Tibial nerve (tissue), 3 donors: ENCODE measurements around the gene RIPK1.

Experiments used
- POLR2A ChIP-seq, 2 donors: fragments of 450-650 bp; IDR thresholded peaks; one replicate each; pipeline ENCODE4 v1.6.1; 2017; ENCODE audit warnings: antibody characterized with exemption in 2 of 2, mild to moderate bottlenecking in 2 of 2, moderate library complexity in 2 of 2
- TF ChIP-seq, protein P1 (sequence below), 5 experiments: fragments of 200-600 bp in 3 of 5; fragments of 450-650 bp in 2 of 5; sonication (generic) in 3 of 5; IDR thresholded peaks; one replicate each; pipeline ENCODE4 v1.5.1; 2016 to 2019; ENCODE audit warnings: antibody characterized with exemption in 5 of 5, mild to moderate bottlenecking in 3 of 5, moderate library complexity in 2 of 5

DNA sequence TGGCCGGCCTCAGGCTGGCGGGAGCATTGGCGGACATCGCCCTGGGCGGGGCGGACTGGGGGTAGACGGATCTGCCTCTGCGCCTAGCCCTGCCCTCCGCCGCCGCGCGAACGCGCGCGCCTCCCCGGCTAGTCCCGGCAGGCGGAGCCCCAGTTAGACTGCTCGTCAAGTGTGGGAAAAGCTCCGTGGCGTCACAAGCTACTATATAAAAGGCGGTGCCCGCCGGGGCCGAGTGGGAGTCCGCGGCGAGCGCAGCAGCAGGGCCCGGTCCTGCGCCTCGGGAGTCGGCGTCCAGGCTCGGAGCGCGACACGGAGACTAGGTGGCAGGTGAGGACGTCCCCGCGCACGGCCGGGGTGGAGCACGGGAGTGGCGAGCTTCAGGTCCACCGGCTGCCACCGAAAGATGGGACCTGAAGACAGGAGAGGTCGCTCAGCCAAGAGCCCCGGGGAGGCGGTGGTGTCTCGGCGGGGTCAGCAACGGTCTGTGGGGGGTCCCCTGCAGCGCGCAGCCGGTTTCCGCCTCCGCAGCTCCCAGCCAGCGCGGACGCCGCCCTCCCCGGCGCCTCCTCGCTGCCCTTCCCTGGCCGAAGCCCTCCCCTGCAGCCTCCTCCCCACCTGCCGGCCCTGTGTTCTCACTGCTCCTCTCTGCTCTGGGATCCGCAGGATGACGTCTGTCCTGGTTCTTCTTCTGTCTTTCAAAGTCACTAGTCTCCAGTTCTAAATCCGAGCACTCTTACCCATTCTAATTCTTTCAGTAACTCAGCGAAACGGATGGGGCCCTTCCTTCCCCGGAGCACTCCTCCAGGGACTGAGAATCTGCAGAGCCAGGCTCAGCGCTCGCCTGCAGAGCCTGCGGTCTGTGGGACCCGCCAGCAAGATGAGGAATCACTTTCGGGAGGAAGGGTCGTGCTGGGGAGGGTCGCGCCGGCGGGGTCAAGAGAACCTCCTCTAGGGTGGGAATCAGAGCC lies 4.3 kb upstream of the RIPK1 start:
- TF ChIP-seq POLR2A (IDR thresholded peaks at IDR 0.05), result peak; percentile 93 to 94
- TF ChIP-seq, protein P1, sequence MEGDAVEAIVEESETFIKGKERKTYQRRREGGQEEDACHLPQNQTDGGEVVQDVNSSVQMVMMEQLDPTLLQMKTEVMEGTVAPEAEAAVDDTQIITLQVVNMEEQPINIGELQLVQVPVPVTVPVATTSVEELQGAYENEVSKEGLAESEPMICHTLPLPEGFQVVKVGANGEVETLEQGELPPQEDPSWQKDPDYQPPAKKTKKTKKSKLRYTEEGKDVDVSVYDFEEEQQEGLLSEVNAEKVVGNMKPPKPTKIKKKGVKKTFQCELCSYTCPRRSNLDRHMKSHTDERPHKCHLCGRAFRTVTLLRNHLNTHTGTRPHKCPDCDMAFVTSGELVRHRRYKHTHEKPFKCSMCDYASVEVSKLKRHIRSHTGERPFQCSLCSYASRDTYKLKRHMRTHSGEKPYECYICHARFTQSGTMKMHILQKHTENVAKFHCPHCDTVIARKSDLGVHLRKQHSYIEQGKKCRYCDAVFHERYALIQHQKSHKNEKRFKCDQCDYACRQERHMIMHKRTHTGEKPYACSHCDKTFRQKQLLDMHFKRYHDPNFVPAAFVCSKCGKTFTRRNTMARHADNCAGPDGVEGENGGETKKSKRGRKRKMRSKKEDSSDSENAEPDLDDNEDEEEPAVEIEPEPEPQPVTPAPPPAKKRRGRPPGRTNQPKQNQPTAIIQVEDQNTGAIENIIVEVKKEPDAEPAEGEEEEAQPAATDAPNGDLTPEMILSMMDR (IDR thresholded peaks at IDR 0.05), result peak in 3 of 5 experiments; percentile 13 to 57 (median 49)
